NB4 (cell line): ENCODE measurements around the gene ASS1.

ENCODE experiments used
- POLR2A ChIP-seq: IDR thresholded peaks from 2 replicates; pipeline ENCODE4 v1.6.1; 2011; ENCODE audit warnings: mild to moderate bottlenecking; ENCODE audit not compliant: insufficient read length; ENCODE audit errors: extremely low read depth
- TF ChIP-seq, protein P1 (sequence below): IDR thresholded peaks from one replicate; pipeline ENCODE4 v1.5.1; 2012; ENCODE audit warnings: low read depth, low read length
- TF ChIP-seq, protein P2 (sequence below): IDR thresholded peaks from 2 replicates; pipeline ENCODE4 v1.6.1; 2011; ENCODE audit warnings: low read depth, low read length

DNA sequence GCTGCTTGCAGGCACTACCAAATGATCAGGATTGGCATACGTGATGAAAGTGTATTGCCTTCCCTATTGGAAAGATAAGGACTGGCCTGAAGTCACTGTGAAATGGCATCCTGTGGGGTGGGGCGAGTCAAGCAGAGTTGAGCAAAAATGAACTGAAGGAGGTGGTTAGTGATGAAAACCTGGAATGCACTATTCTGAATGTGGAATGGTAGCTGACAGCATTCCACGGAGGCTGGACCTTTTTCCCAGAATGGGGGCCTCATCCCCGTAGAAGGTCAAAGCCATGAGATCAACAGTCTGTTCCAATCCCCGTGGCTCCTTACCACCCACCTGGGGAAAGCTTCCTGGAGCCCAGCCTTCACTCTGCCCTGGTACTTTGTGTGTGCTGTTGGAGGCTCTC lies 37.7 kb downstream of the ASS1 start:
- TF ChIP-seq, protein P1, sequence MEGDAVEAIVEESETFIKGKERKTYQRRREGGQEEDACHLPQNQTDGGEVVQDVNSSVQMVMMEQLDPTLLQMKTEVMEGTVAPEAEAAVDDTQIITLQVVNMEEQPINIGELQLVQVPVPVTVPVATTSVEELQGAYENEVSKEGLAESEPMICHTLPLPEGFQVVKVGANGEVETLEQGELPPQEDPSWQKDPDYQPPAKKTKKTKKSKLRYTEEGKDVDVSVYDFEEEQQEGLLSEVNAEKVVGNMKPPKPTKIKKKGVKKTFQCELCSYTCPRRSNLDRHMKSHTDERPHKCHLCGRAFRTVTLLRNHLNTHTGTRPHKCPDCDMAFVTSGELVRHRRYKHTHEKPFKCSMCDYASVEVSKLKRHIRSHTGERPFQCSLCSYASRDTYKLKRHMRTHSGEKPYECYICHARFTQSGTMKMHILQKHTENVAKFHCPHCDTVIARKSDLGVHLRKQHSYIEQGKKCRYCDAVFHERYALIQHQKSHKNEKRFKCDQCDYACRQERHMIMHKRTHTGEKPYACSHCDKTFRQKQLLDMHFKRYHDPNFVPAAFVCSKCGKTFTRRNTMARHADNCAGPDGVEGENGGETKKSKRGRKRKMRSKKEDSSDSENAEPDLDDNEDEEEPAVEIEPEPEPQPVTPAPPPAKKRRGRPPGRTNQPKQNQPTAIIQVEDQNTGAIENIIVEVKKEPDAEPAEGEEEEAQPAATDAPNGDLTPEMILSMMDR = no peak
- TF ChIP-seq, protein P2, sequence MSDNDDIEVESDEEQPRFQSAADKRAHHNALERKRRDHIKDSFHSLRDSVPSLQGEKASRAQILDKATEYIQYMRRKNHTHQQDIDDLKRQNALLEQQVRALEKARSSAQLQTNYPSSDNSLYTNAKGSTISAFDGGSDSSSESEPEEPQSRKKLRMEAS = no peak
- TF ChIP-seq POLR2A = no peak
